Kidney glomerular epithelial cell (primary cell): ENCODE measurements around the gene SLC9A7.
A peak's percentile ranks its signal among the peaks of the same experiment; 100 is the strongest.

Experiments
- DNase-seq: peaks from one replicate; lab custom pipeline; 2025; lab: John Stamatoyannopoulos, UW

The SLC9A7 gene

GRCh38 chrX:46703980-46704379 lies 54.9 kb downstream of the SLC9A7 start:
- DNase-seq, result no peak

GRCh38 chrX:46698691-46699090 lies 60.2 kb downstream of the SLC9A7 start:
- peak; percentile 26 for DNase-seq

- DNase-seq, result no peak
These were observed 63.4 kb downstream of the SLC9A7 start for GRCh38 chrX:46695491-46695890.

GRCh38 chrX:46694549-46694948 lies 64.4 kb downstream of the SLC9A7 start:
- no peak for DNase-seq

GRCh38 chrX:46693149-46693548 lies 65.8 kb downstream of the SLC9A7 start:
- DNase-seq, result no peak

GRCh38 chrX:46690818-46691217 lies 68.1 kb downstream of the SLC9A7 start:
- DNase-seq, result no peak

- DNase-seq, result no peak
These were observed 71.3 kb downstream of the SLC9A7 start for GRCh38 chrX:46687619-46688018.

GRCh38 chrX:46686003-46686645 lies 72.8 kb downstream of the SLC9A7 start:
- DNase-seq, result peak; percentile 13

GRCh38 chrX:46683048-46683447 lies 75.9 kb downstream of the SLC9A7 start:
- peak; percentile 12 for DNase-seq

- no peak for DNase-seq
These were observed 77.1 kb downstream of the SLC9A7 start for GRCh38 chrX:46681849-46682248.

GRCh38 chrX:46678232-46678631 lies 80.7 kb downstream of the SLC9A7 start:
- DNase-seq, result no peak

- DNase-seq, result no peak
These were observed 82.2 kb downstream of the SLC9A7 start for GRCh38 chrX:46676399-46677356.

- no peak for DNase-seq
These were observed 85.1 kb downstream of the SLC9A7 start for GRCh38 chrX:46673620-46674359.

- no peak for DNase-seq
These were observed 88.6 kb downstream of the SLC9A7 start for GRCh38 chrX:46670316-46670715.

GRCh38 chrX:46666831-46667230 lies 92.1 kb downstream of the SLC9A7 start:
- DNase-seq, result no peak

GRCh38 chrX:46665232-46666152 lies 93.4 kb downstream of the SLC9A7 start:
- no peak for DNase-seq

- DNase-seq, result no peak
These were observed 96.5 kb downstream of the SLC9A7 start for GRCh38 chrX:46662188-46662958.

- DNase-seq, result no peak
These were observed 105.4 kb downstream of the SLC9A7 start for GRCh38 chrX:46653482-46653881.

GRCh38 chrX:46649421-46650260 lies 109.3 kb downstream of the SLC9A7 start:
- peak; percentile 1 for DNase-seq

GRCh38 chrX:46648660-46649059 lies 110.3 kb downstream of the SLC9A7 start:
- peak; percentile 35 for DNase-seq
